Measurements from ENCODE around the gene ING3. TPM values are rescaled to one million over a fixed set of nuclear protein-coding genes. Genes with fewer than 3 reads are reported as not detected.
"Not testable (repeated sequence)": the region's sequence is repeated elsewhere in the genome, so short reads cannot be mapped to it uniquely, and the experiment has no call there.

Gene ING3
- total RNA-seq, 1 experiment from 2014 or later: 16.1 TPM

DNA sequence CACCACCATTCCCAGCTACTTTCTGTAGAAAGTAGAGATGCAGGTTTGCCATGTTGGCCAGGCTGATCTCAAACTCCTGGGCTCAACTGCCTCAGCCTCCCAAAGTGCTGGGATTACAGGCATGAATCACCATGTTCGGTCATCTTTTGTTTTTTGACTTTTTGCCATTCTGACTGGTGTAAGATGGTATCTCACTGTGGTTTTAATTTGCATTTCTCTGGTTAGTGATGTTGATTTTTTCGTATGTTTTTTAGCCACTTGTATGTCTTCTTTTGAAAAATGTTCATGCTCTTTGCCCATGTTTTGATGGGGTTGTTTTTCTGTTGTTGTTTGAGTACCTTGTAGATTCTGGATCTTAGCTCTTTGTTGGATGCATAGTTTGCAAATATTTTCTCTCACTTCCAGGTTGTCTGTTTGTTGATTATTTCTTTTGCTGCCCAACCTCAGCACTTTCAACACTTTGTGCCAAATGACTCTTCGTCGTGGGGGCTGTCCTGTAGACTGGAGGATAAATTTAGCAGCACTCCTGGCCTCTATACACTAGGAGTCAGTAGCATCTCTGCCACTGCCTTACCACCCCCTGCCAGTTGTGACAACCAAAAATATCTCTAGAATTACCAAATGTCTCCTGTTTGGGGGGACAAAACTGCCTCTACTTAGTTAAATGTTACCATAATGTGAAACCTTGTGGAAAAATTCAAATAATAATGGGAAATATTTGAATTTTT is 31.5 kb downstream of the ING3 start:
- POLR2A ChIA-PET (ENCODE audit: low non-redundant PET): no interaction called here
- no peaks in the 10 kb centered on the region for H3K36me3 ChIP-seq (ENCODE audit: insufficient read depth, low read length, poor library complexity, severe bottlenecking)
- intact Hi-C loops (cut with micrococcal nuclease; ENCODE audit: unreplicated experiment): loop anchor here (10.0 kb wide), 1 partner anchor 353 kb away; no protein-coding TSS in a partner anchor
- TF ChIP-seq CTCF (conservative IDR thresholded peaks at IDR 0.05; ENCODE audit: low read depth, low read length) (no peak), EZH2 (IDR thresholded peaks at IDR 0.05; ENCODE audit: borderline replicate concordance, low read depth, low read length, poor library complexity, severe bottlenecking) (no peak)
- DNase-seq (ENCODE audit: low spot score): no peak
- CTCF ChIA-PET: no interaction called here
- H3K9me3 ChIP-seq (ENCODE audit: low read depth, low read length, poor library complexity, severe bottlenecking): no peaks in the 10 kb centered on the region
- no peak overlapping the region for H3K4me3 ChIP-seq (ENCODE audit: low read depth, low read length, poor library complexity, severe bottlenecking)
- no TSS peak for BruUV-seq (replicated peaks)
- H3K27ac ChIP-seq (ENCODE audit: low read depth, low read length, poor library complexity, severe bottlenecking): no peak overlapping the region
- H3K4me1 ChIP-seq (ENCODE audit: insufficient read depth, low read length, poor library complexity, severe bottlenecking): no peaks in the 10 kb centered on the region
- H3K27me3 ChIP-seq (replicated peaks; ENCODE audit: insufficient read depth, low read depth, low read length, poor library complexity): no peaks in the 10 kb centered on the region

GRCh38 chr7:120983592-120983991 is 33.0 kb downstream of the ING3 start:
- BruUV-seq (replicated peaks); H3K4me1 ChIP-seq (ENCODE audit: insufficient read depth, low read length, poor library complexity, severe bottlenecking); H3K27me3 ChIP-seq (replicated peaks; ENCODE audit: insufficient read depth, low read depth, low read length, poor library complexity); DNase-seq (ENCODE audit: low spot score); H3K4me3 ChIP-seq (ENCODE audit: low read depth, low read length, poor library complexity, severe bottlenecking); H3K27ac ChIP-seq (ENCODE audit: low read depth, low read length, poor library complexity, severe bottlenecking); POLR2A ChIA-PET (ENCODE audit: low non-redundant PET); H3K9me3 ChIP-seq (ENCODE audit: low read depth, low read length, poor library complexity, severe bottlenecking); CTCF ChIA-PET; H3K36me3 ChIP-seq (ENCODE audit: insufficient read depth, low read length, poor library complexity, severe bottlenecking): not testable (repeated sequence)
- intact Hi-C loops (cut with micrococcal nuclease; ENCODE audit: unreplicated experiment): loop anchor here (10.0 kb wide), 1 partner anchor 351 kb away; no protein-coding TSS in a partner anchor

DNA sequence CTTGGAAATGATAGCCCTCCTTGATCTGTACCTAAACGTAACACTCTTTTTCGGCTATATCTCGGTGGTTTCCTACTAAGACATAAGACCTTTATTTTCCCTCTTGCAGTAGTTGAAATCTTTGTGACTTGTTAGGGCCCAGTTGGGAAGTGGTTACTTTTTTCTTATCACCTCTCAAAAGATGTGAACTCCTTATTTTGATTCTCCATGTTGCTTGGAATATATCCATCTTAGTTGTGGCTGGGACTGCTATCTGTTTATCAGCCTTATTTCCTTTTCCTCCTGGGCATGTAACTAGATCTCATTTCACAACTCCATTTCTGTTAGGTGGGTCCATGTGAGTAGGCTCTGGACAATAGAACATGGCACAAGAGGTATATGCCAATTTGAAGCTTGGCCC is 33.8 kb downstream of the ING3 start:
- H3K27me3 ChIP-seq (replicated peaks; ENCODE audit: insufficient read depth, low read depth, low read length, poor library complexity): no peaks in the 10 kb centered on the region
- TF ChIP-seq EZH2 (IDR thresholded peaks at IDR 0.05; ENCODE audit: borderline replicate concordance, low read depth, low read length, poor library complexity, severe bottlenecking) (no peak), CTCF (conservative IDR thresholded peaks at IDR 0.05; ENCODE audit: low read depth, low read length) (no peak)
- H3K4me3 ChIP-seq (ENCODE audit: low read depth, low read length, poor library complexity, severe bottlenecking): no peak overlapping the region
- no peak for DNase-seq (ENCODE audit: low spot score)
- BruUV-seq (replicated peaks): no TSS peak
- no peaks in the 10 kb centered on the region for H3K9me3 ChIP-seq (ENCODE audit: low read depth, low read length, poor library complexity, severe bottlenecking)
- POLR2A ChIA-PET (ENCODE audit: low non-redundant PET): interaction anchor here (0.7 kb wide), 1 partner anchor 34 kb away, joined by 5 read pairs; the partner anchor contains the start of gene ING3
- no peaks in the 10 kb centered on the region for H3K36me3 ChIP-seq (ENCODE audit: insufficient read depth, low read length, poor library complexity, severe bottlenecking)
- H3K27ac ChIP-seq (ENCODE audit: low read depth, low read length, poor library complexity, severe bottlenecking): no peak overlapping the region
- intact Hi-C loops (cut with micrococcal nuclease; ENCODE audit: unreplicated experiment): loop anchor here (10.0 kb wide), 1 partner anchor 350 kb away; no protein-coding TSS in a partner anchor
- peaks cover 4% of the 10 kb centered on the region for H3K4me1 ChIP-seq (ENCODE audit: insufficient read depth, low read length, poor library complexity, severe bottlenecking)
- CTCF ChIA-PET: no interaction called here
